Activated naive CD8-positive, alpha-beta T cell treated with anti-CD3 and anti-CD28 coated beads, Interleukin-2, amount 50 U/mL, for 24 hours (primary cell): ENCODE results near the gene TPPP.
"Not testable (repeated sequence)": the region's sequence is repeated elsewhere in the genome, so short reads cannot be mapped to it uniquely, and the experiment has no call there.

Experiments used
- ATAC-seq: fragments of 150-1000 bp; cut with Tn5 transposase; one replicate; pipeline ENCODE4 v1.10.0; 2021
- DNase-seq: peaks from one replicate; pipeline ENCODE4 v3.0.0; 2021
- H3K27ac Mint-ChIP-seq: one replicate; pipeline ENCODE4 v1.8.0; 2021; ENCODE audit warnings: mild to moderate bottlenecking, mixed read lengths
- H3K27me3 Mint-ChIP-seq: one replicate; pipeline ENCODE4 v1.8.0; 2021; ENCODE audit warnings: mixed read lengths
- H3K36me3 Mint-ChIP-seq: one replicate; pipeline ENCODE4 v1.8.0; 2021; ENCODE audit warnings: low read depth, mixed read lengths
- H3K4me1 Mint-ChIP-seq: one replicate; pipeline ENCODE4 v1.8.0; 2021; ENCODE audit warnings: mixed read lengths
- H3K4me3 Mint-ChIP-seq: one replicate; pipeline ENCODE4 v1.8.0; 2021; ENCODE audit warnings: mild to moderate bottlenecking, moderate library complexity, mixed read lengths
- H3K9me3 Mint-ChIP-seq: one replicate; pipeline ENCODE4 v1.8.0; 2021; ENCODE audit warnings: mixed read lengths

The TPPP gene

DNA sequence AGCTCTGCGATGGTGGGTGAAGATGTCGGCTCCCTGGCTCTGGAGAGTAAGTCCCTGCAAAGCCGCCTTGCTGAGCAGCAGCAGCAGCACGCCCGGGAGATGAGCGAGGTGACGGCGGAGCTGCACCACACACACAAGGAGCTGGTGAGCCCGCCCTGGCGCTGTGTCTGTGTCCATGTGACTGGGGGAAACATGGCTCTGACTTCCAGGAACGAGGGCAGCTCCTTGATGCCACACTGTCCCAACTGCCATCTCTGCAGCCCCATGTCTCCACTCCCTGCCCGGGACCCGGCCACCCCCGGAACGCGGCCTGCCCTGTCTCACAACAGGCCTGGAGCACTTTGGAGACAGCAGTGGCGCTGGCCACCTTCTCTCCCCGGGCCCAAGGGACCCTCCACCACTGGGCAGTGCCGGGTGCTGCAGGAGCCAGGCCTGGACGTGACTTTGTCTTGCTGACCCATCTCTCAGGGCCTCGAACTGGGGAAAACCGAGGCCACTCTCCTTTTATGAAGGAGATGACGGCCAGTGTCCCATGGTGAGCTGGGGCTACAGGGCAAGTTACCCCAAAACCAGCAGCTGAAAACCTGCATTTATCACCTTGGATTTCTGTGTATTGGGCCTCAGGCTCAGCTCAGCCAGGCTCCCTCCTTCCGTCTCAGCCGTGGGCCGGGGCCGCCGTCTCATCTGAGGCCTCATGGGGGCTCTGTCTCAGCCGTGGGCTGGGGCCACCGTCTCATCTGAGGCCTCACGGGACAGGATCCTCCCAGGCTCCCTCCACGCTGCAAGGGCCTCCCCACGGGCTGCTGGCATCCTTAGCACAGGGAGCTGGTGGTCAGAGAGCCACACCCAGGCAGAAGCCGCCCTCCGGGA is 52.5 kb downstream of the TPPP start:
- Mint-ChIP-seq H3K4me3 (no peak overlapping the region), H3K36me3 (peaks cover 30% of the 10 kb centered on the region), H3K4me1 (peaks cover 2% of the 10 kb centered on the region), H3K27me3 (no peaks in the 10 kb centered on the region), H3K9me3 (no peaks in the 10 kb centered on the region), H3K27ac (no peak overlapping the region)
- DNase-seq (no peak), ATAC-seq (no peak)

DNA sequence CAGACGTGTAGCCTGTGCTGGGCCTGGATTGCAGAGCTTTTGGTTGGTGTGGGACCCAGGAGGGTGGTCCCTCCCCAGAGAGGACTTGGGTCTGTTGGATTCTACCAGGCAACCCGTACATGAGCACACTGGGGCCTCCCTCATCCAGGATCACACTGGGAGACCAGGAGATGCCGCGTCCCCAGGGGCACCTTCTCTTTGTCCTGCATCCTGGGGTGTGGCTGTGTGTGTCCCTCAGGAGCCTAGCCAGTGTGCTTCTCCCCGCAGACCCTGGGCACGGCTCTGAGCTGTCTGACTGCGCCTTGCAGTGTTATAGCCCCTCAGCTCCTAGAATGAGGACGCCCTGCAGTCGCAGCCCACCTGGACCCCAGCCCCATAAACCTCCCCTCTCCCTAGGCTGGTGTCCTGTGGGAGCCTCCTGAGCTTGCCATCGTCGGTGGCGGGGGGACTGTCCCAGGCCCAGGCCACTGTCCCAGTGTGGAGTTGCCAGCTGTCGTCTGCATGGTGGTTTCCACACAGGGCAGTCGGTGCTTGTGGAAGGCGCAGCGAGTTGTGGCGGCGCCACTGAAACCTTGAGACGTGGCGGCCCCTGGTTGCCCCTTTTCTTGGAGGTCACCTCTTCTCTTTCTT is 53.5 kb downstream of the TPPP start:
- H3K4me1 Mint-ChIP-seq, result peaks cover 2% of the 10 kb centered on the region
- H3K4me3 Mint-ChIP-seq, result no peak overlapping the region
- ATAC-seq (no peak), DNase-seq (no peak)
- no peaks in the 10 kb centered on the region for H3K9me3 Mint-ChIP-seq
- H3K36me3 Mint-ChIP-seq, result peaks cover 32% of the 10 kb centered on the region
- no peaks in the 10 kb centered on the region for H3K27me3 Mint-ChIP-seq
- H3K27ac Mint-ChIP-seq, result no peak overlapping the region

DNA sequence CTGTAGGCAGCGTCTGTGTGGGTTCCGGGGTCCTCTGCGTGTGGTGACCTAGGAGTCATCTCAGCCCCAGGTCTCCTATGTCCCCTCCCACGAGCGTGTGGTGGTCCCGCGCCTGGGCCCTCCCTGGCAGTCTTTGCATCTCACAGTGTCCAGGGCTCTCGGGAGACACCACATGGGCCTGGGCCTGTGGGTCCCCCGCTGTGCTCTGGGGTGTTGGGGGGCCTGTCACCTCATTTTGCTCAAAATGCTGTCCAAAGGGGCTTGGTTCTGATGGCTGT is 54.0 kb downstream of the TPPP start:
- H3K4me3 Mint-ChIP-seq, result no peak overlapping the region
- H3K27me3 Mint-ChIP-seq, result no peaks in the 10 kb centered on the region
- no peak overlapping the region for H3K27ac Mint-ChIP-seq
- DNase-seq, result no peak
- peaks cover 34% of the 10 kb centered on the region for H3K36me3 Mint-ChIP-seq
- H3K4me1 Mint-ChIP-seq, result peaks cover 2% of the 10 kb centered on the region
- H3K9me3 Mint-ChIP-seq, result no peaks in the 10 kb centered on the region
- ATAC-seq, result no peak

DNA sequence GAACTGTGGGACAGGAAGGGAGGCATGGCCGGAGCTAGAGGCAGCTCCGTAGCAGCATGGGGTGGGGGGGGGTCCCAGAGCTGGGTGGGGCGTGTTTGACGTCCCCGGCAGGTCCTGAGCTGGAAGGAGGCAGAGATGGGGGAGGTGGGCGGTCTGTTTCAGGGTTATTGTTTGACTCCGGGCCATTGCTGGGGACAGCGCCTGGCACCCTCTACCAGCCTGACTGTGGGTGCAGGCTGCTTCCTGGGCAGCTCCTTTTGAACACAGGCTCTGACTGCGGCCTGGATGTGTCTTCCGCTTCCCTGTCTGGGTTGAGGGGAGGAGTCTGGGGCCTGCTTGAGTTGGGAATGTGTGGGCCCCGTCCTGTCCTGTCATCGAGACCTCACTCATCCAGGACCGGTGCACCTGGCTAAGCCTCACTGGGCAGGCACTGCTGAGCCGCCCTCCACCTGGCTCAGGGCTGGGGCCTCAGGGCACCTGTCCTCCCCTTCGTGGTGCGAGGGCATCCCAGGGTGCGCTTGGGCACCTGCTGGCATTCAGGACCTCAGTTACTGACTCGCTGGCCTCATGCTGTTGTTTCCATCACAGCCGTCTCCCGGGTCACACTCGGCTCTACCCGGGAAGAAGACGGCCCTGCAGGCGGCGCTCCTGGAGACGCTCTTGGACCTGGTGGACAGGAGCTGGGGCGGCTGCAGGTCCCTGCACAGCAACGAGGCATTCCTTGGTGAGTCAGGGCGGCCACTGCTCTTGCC is 54.5 kb downstream of the TPPP start:
- no peak for ATAC-seq
- no peak for DNase-seq
- Mint-ChIP-seq H3K27ac (no peak overlapping the region), H3K27me3 (no peaks in the 10 kb centered on the region), H3K4me1 (no peaks in the 10 kb centered on the region), H3K36me3 (peaks cover 36% of the 10 kb centered on the region), H3K9me3 (no peaks in the 10 kb centered on the region), H3K4me3 (no peak overlapping the region)

DNA sequence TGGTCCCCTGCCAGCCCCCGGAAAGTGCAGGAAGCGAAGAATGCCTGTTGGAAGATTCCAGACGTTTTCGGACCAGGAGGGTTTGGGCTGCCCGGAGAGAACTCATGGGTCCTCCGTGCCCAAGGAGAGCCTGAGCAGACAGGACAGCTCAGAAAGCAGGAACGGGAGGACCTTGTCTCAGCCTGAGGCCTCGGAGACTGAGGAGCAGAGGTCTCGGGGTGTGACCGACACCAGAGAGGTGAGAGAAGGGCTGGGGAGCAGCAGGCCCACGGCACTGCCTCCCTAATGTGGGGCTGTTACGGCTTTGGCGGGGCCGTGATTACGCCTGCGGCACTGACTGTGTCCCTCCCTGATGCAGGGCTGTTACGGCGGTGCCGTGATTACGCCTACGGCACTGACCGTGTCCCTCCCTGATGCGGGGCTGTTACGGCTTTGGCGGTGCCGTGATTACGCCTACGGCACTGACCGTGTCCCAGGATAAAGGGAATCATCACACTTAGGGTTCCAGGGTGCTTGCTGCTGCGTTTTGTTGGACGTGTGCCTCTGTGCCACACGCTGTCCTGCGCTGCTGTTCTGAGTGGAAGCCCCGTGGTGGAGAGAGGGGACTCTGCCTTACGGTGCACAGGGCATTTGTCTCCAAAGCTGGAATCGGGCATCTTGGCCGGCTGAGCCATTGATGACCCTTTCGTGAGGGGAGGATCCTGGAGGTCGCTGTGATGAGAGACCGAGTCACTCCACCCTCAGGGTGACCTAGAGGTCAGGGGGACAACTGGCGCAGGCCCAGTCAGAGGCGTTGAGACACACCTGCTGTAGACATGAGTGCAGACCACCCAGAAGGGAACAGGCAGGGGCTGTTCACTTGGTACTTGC is 55.3 kb downstream of the TPPP start:
- peaks cover 34% of the 10 kb centered on the region for H3K36me3 Mint-ChIP-seq
- ATAC-seq (no peak), DNase-seq (no peak)
- H3K4me1 Mint-ChIP-seq, result no peaks in the 10 kb centered on the region
- H3K4me3 Mint-ChIP-seq, result no peak overlapping the region
- H3K27ac Mint-ChIP-seq, result no peak overlapping the region
- no peaks in the 10 kb centered on the region for H3K9me3 Mint-ChIP-seq
- no peaks in the 10 kb centered on the region for H3K27me3 Mint-ChIP-seq

DNA sequence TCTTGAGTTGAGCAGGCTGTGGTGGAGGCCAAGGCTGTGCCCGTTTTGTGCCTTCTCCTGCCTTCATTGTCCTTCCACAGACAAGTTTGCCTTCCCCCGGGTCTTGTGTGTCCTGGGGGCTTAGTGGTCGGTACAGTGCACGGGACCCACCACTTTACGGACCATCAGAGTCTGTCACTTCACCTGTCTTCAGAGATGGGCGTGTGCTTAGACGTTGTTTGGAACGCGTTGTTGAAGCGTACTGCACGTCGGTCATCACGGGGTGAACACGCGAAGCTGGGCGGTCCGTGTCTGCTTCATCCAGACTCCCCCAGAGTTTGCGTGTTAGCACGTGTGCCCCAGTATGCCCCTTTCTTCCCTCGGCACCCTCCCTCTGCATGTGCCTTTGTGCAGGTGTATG is 56.2 kb downstream of the TPPP start:
- H3K27me3 Mint-ChIP-seq, result no peaks in the 10 kb centered on the region
- no peaks in the 10 kb centered on the region for H3K4me1 Mint-ChIP-seq
- DNase-seq (no peak), ATAC-seq (no peak)
- no peaks in the 10 kb centered on the region for H3K9me3 Mint-ChIP-seq
- no peak overlapping the region for H3K4me3 Mint-ChIP-seq
- no peak overlapping the region for H3K27ac Mint-ChIP-seq
- H3K36me3 Mint-ChIP-seq, result peaks cover 34% of the 10 kb centered on the region

DNA sequence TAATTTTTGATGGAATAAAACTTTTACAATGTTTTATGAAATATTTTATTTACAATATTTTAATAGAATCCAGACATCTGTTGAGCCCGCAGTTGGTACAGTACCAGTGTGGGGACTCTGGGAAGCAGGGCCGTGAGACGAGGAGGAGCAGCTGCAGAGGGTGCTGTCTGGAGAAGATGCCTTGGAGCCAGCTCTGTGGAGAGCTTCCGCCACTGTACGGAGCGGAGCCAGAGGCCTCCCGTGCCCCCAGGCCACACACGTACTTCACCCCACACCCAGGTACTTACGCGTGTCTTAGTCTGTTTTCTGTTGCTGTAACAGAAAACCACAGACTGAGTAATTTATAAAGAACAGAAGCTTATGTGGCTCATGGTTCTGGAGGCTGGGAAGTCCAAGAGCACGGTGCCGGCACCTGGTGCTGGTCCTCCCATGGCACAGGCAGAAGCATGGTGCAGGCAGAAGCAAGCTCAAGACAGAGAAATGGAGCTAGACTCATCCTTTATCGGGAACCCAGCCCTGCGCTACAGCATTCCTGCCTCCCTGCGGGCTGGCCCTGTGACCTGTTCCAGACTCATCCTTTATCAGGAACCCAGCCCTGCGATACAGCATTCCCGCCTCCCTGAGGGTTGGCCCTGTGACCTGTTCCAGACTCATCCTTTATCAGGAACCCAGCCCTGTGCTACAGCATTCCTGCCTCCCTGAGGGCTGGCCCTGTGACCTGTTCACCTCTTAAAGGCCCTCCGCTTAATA is 57.7 kb downstream of the TPPP start:
- DNase-seq (no peak), ATAC-seq (no peak)
- Mint-ChIP-seq H3K4me1 (no peaks in the 10 kb centered on the region), H3K36me3 (peaks cover 34% of the 10 kb centered on the region), H3K27ac (no peak overlapping the region), H3K4me3 (no peak overlapping the region), H3K27me3 (no peaks in the 10 kb centered on the region), H3K9me3 (no peaks in the 10 kb centered on the region)

DNA sequence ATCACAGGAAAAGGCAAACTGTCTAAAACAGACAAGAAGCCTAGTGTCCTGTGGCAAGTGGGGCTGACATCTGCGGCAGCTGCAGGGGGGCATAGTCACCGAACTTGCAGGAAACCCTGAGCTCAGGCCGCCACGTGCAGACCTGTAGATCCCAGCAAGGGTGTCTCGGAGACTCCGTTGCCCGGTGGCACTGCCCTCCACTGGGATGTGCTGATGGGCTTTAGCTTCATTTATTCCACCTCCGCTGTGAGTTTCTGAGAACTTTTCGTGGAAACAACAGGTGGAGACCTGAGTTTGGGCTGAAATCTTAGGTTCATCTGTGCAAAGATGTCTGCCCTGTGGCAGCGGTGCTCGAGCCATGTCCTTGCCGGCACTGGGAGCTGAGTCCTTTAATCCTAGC is 59.0 kb downstream of the TPPP start:
- Mint-ChIP-seq H3K36me3 (peaks cover 29% of the 10 kb centered on the region), H3K9me3 (no peaks in the 10 kb centered on the region), H3K27ac (no peak overlapping the region), H3K27me3 (no peaks in the 10 kb centered on the region), H3K4me1 (no peaks in the 10 kb centered on the region), H3K4me3 (no peak overlapping the region)
- DNase-seq (no peak), ATAC-seq (no peak)

DNA sequence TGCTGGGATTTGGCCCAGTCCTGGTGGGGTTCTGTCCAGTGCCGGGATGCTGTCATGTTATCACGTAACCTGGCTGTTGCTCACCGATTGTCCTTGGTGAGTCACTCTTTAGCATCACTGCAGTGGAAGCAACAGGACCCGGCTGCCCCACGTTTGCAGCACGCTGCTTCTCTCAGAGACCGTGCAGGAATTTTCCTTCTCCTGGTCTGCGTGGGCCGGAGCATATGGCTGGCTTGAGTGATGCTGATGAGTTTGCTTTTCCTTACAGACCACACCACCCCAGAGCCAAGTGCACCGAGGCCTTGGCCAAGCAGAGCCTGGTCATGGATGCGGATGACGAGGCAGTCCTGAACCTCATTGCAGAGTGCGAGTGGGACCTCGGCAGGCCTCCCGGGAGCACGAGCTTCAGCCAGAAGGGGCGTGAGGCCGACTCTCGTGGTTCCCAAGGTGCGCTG is 59.6 kb downstream of the TPPP start:
- H3K27ac Mint-ChIP-seq, result no peak overlapping the region
- ATAC-seq (no peak), DNase-seq (no peak)
- peaks cover 32% of the 10 kb centered on the region for H3K36me3 Mint-ChIP-seq
- no peak overlapping the region for H3K4me3 Mint-ChIP-seq
- no peaks in the 10 kb centered on the region for H3K27me3 Mint-ChIP-seq
- H3K4me1 Mint-ChIP-seq, result no peaks in the 10 kb centered on the region
- no peaks in the 10 kb centered on the region for H3K9me3 Mint-ChIP-seq

DNA sequence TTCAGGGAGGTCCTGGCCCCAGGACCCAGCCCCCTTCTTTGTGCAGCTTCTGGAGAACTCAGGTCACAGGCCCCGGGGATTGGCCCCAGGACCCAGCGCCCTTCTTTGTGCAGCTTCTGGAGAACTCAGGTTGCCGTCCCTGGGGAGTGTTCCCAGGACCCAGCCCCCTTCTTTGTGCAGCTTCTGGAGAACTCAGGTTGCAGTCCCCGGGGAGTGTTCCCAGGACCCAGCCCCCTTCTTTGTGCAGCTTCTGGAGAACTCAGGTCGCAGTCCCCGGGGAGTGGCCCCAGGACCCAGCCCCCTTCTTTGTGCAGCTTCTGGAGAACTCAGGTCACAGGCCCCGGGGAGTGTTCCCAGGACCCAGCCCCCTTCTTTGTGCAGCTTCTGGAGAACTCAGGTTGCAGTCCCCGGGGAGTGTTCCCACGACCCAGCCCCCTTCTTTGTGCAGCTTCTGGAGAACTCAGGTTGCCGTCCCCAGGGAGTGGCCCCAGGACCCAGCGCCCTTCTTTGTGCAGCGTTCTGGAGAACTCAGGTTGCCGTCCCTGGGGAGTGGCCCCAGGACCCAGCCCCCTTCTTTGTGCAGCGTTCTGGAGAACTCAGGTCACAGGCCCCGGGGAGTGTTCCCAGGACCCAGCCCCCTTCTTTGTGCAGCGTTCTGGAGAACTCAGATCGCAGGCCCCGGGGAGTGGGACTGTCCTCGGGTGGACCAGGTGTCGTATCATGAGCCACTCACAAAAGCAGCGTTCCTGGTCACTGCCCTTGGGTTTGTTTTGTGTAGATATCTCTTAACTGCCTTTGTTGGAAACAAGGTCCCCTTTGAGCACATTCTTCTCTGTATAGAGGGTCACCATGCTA is 64.6 kb downstream of the TPPP start:
- H3K36me3 Mint-ChIP-seq, result peaks cover 20% of the 10 kb centered on the region
- DNase-seq, ATAC-seq, H3K4me1 Mint-ChIP-seq, H3K27ac Mint-ChIP-seq, H3K4me3 Mint-ChIP-seq, H3K27me3 Mint-ChIP-seq, H3K9me3 Mint-ChIP-seq: not testable (repeated sequence)

DNA sequence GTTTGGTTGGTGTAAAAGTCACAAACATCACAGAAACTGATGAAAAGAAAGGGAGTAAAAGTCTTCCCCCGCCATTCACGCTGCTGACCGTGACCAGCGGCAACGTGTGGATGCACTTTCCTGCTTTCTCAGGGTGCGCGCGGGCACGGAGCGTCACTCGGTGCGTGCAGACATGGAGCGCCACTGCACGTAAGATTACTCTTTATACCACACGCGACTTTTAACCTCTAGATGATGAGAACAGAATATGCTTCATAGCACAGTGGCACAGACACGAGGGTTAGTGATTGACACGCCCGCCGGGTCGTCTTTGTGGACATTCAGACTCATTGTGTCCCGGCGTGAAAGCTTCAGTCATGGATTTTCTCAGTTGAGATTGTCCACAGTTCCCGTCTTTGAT is 65.3 kb downstream of the TPPP start:
- no peak for ATAC-seq
- H3K9me3 Mint-ChIP-seq, result no peaks in the 10 kb centered on the region
- H3K4me3 Mint-ChIP-seq, result no peak overlapping the region
- no peak overlapping the region for H3K27ac Mint-ChIP-seq
- no peaks in the 10 kb centered on the region for H3K4me1 Mint-ChIP-seq
- DNase-seq, result no peak
- H3K27me3 Mint-ChIP-seq, result no peaks in the 10 kb centered on the region
- H3K36me3 Mint-ChIP-seq, result peaks cover 21% of the 10 kb centered on the region

DNA sequence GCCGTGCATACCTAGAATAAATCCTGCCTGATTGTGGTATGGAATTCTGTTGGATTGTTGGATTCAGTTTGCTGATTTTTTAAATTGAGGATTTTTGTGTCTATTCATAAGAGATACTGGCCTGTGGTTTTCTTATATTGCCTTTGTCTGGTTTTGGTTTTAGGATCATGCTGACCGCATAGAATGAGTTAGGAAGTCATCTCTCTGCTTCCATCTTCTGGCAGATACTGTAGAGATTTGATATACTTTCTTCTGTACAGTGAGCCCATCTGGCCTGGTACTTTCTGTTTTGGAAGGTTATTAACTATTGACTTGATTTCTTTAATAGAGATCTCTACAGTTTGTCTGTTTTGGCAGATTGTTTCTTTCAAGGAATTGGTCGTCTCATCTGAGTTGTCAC is 66.3 kb downstream of the TPPP start:
- ATAC-seq (no peak), DNase-seq (no peak)
- Mint-ChIP-seq H3K4me3 (no peak overlapping the region), H3K27me3 (no peaks in the 10 kb centered on the region), H3K4me1 (no peaks in the 10 kb centered on the region), H3K9me3 (no peaks in the 10 kb centered on the region), H3K27ac (no peak overlapping the region), H3K36me3 (peaks cover 25% of the 10 kb centered on the region)

DNA sequence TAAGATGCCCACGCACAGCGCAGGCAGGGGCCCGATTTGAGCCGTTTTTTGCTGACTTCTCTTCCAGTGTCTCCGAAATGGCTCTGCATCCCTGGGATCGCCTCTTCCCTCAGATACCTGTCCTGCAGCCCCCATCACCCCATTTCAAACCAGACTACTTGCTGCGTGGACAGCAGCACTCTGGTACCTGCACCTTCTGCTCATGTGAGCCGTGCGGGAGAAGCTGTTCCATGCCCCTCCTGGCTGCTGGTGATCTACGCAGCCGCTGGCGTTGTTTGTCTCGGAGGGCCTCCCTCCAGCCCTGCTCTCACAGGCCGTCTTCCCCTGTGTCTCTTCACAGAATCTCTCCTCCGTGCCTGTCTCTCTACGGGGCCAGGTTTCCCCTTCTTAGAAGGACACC is 67.6 kb downstream of the TPPP start:
- no peaks in the 10 kb centered on the region for H3K4me1 Mint-ChIP-seq
- no peak overlapping the region for H3K27ac Mint-ChIP-seq
- H3K36me3 Mint-ChIP-seq, result peaks cover 29% of the 10 kb centered on the region
- H3K27me3 Mint-ChIP-seq, result no peaks in the 10 kb centered on the region
- H3K9me3 Mint-ChIP-seq, result no peaks in the 10 kb centered on the region
- DNase-seq (no peak), ATAC-seq (no peak)
- H3K4me3 Mint-ChIP-seq, result no peak overlapping the region
